GM23338 (cell line): Measurements from ENCODE around the gene ARHGAP9. TPM values are rescaled to one million over a fixed set of nuclear protein-coding genes. Genes with fewer than 3 reads are reported as not detected.
A peak's percentile ranks its signal among the peaks of the same experiment; 100 is the strongest.

Experiments used
- ATAC-seq: fragments of 200-7000 bp; cut with Tn5 transposase; 3 replicates; pipeline ENCODE4 v1.9.1; 2020
- DNase-seq: peaks from one replicate; pipeline ENCODE4 v3.0.0-alpha.2; 2015; ENCODE audit warnings: low spot score
- H2AFZ ChIP-seq: fragments of 200-600 bp; sonication (generic); 2 replicates; pipeline ENCODE4 v1.8.0; 2016; ENCODE audit warnings: antibody characterized with exemption, mild to moderate bottlenecking, moderate library complexity
- H3F3A ChIP-seq: fragments of 200-600 bp; sonication (generic); replicated peaks from 2 replicates; pipeline ENCODE4 v1.8.0; 2017; ENCODE audit warnings: antibody characterized with exemption, mixed run types, low read depth
- H3K27ac ChIP-seq: fragments of 200-600 bp; sonication (generic); 2 replicates; pipeline ENCODE4 v1.6.1; 2016; ENCODE audit warnings: low read depth
- H3K27me3 ChIP-seq: fragments of 200-600 bp; sonication (generic); 2 replicates; pipeline ENCODE4 v1.8.0; 2016; ENCODE audit warnings: mild to moderate bottlenecking, mixed run types, moderate library complexity; ENCODE audit not compliant: insufficient read depth
- H3K36me3 ChIP-seq: fragments of 200-600 bp; sonication (generic); 2 replicates; pipeline ENCODE4 v1.8.0; 2016; ENCODE audit warnings: mild to moderate bottlenecking; ENCODE audit not compliant: insufficient read depth
- H3K4me1 ChIP-seq: fragments of 200-600 bp; sonication (generic); 2 replicates; pipeline ENCODE4 v1.8.0; 2016; ENCODE audit warnings: mild to moderate bottlenecking, moderate library complexity; ENCODE audit not compliant: insufficient read depth
- H3K4me2 ChIP-seq: fragments of 200-600 bp; sonication (generic); 2 replicates; pipeline ENCODE4 v1.7.1; 2017; ENCODE audit warnings: mixed run types
- H3K4me3 ChIP-seq: fragments of 200-600 bp; sonication (generic); 2 replicates; pipeline ENCODE4 v1.6.1; 2016; ENCODE audit warnings: mixed run types
- H3K79me2 ChIP-seq: fragments of 200-600 bp; sonication (generic); replicated peaks from 2 replicates; pipeline ENCODE4 v1.8.0; 2017; ENCODE audit warnings: mild to moderate bottlenecking; ENCODE audit not compliant: insufficient read depth
- H3K9me2 ChIP-seq: fragments of 200-600 bp; sonication (generic); 2 replicates; pipeline ENCODE4 v1.8.0; 2017; ENCODE audit not compliant: insufficient read depth
- H4K20me1 ChIP-seq: fragments of 200-600 bp; sonication (generic); replicated peaks from 2 replicates; pipeline ENCODE4 v1.8.0; 2017; ENCODE audit warnings: mild to moderate bottlenecking; ENCODE audit not compliant: insufficient read depth
- H3K27ac Mint-ChIP-seq: 2 replicates; pipeline ENCODE4 v1.8.0; 2020; ENCODE audit warnings: inconsistent platforms, mild to moderate bottlenecking, moderate library complexity, mixed read lengths
- H3K27me3 Mint-ChIP-seq: 3 replicates; pipeline ENCODE4 v1.8.0; 2022; ENCODE audit warnings: low read depth, mild to moderate bottlenecking, moderate library complexity, mixed read lengths, inconsistent platforms; ENCODE audit not compliant: insufficient read depth, poor library complexity
- H3K36me3 Mint-ChIP-seq: 3 replicates; pipeline ENCODE4 v1.8.0; 2021; ENCODE audit warnings: low read depth, mild to moderate bottlenecking, inconsistent platforms, moderate library complexity, mixed read lengths
- H3K4me1 Mint-ChIP-seq: 3 replicates; pipeline ENCODE4 v1.8.0; 2020; ENCODE audit warnings: mild to moderate bottlenecking, inconsistent platforms, mixed read lengths
- H3K4me3 Mint-ChIP-seq: 3 replicates; pipeline ENCODE4 v1.8.0; 2021; ENCODE audit warnings: moderate library complexity, mild to moderate bottlenecking, inconsistent platforms, mixed read lengths
- H3K9me3 Mint-ChIP-seq: 3 replicates; pipeline ENCODE4 v1.8.0; 2020; ENCODE audit warnings: moderate library complexity, mild to moderate bottlenecking, inconsistent platforms, mixed read lengths
- CTCF ChIP-seq, 2 experiments: fragments of 200-600 bp in 1 of 2; sonication (generic) in 1 of 2; conservative IDR thresholded peaks; 2 replicates each; pipeline versions ENCODE4 v1.5.1 to v1.6.1; 2016 to 2017; ENCODE audit warnings: antibody characterized with exemption in 2 of 2, low read depth in 2 of 2, mild to moderate bottlenecking in 2 of 2, moderate library complexity in 1 of 2
- ETS1 ChIP-seq: IDR thresholded peaks from 2 replicates; pipeline ENCODE4 v1.6.1; 2016; ENCODE audit warnings: antibody characterized with exemption
- EZH2 ChIP-seq: fragments of 200-600 bp; sonication (generic); IDR thresholded peaks from one replicate; pipeline ENCODE4 v1.8.0; 2017; ENCODE audit warnings: antibody characterized with exemption, mild to moderate bottlenecking, low read depth; ENCODE audit not compliant: unreplicated experiment
- JUNB ChIP-seq: IDR thresholded peaks from one replicate; pipeline ENCODE4 v1.6.1; 2016; ENCODE audit warnings: antibody characterized with exemption; ENCODE audit not compliant: unreplicated experiment
- STAT1 ChIP-seq: IDR thresholded peaks from one replicate; pipeline ENCODE4 v1.6.1; 2016; ENCODE audit warnings: antibody characterized with exemption; ENCODE audit not compliant: unreplicated experiment
- ZNF114 ChIP-seq: fragments of 250-450 bp; sonication (Bioruptor Pico); IDR thresholded peaks from 2 replicates; pipeline ENCODE4 v1.5.0; 2020; ENCODE audit warnings: mild to moderate bottlenecking, moderate library complexity
- polyA plus RNA-seq: library from polyadenylated mRNA; unstranded; fragments of >200 nt; fragmentation: Nextera tagmentation; extraction: Ambion mirVana; gene quantifications from 2 replicates; pipeline ENCODE4 v1.2.1, GENCODE V29; 2016
- total RNA-seq: library from RNA; depleted of rRNA; stranded (reverse); fragments of >200 nt; shearing (Covaris generic); gene quantifications from 2 replicates; pipeline ENCODE4 v1.2.3, GENCODE V29; 2014

The ARHGAP9 gene
- total and polyA plus RNA-seq, 2 experiments from 2014 or later: 4.5 to 7.1 TPM

- peak; percentile 68 for ATAC-seq
- Histone ChIP-seq H3K4me2 (peak overlapping the region; percentile 98), H3F3A (peaks cover 9% of the 10 kb centered on the region), H3K9me2 (no peaks in the 10 kb centered on the region), H3K27me3 (peaks cover 57% of the 10 kb centered on the region), H2AFZ (peak overlapping the region; percentile 98), H4K20me1 (no peaks in the 10 kb centered on the region), H3K4me1 (peaks cover 38% of the 10 kb centered on the region), H3K36me3 (no peaks in the 10 kb centered on the region), H3K4me3 (peak overlapping the region; percentile 82), H3K79me2 (no peaks in the 10 kb centered on the region), H3K27ac (no peak overlapping the region)
- Mint-ChIP-seq H3K36me3 (peaks cover 8% of the 10 kb centered on the region; the same call in 1 of the 3 replicates), H3K9me3 (no peaks in the 10 kb centered on the region; the same call in 2 of the 3 replicates), H3K27ac (no peak overlapping the region), H3K27me3 (peaks cover 61% of the 10 kb centered on the region), H3K4me1 (peaks cover 44% of the 10 kb centered on the region), H3K4me3 (peak overlapping the region; percentile 75)
- DNase-seq: peak; percentile 79
- TF ChIP-seq CTCF (conservative IDR thresholded peaks at IDR 0.05; ENCODE audit: low read depth in 2 of 2): peak; percentile 81 to 89
- no peak for TF ChIP-seq ETS1
- TF ChIP-seq EZH2: no peak
- no peak for TF ChIP-seq ZNF114 (CRISPR knock-in tag)
- TF ChIP-seq JUNB: no peak
- no peak for TF ChIP-seq STAT1
Measured at GRCh38 chr12:57476162-57476992, 3.3 kb downstream of the ARHGAP9 start.

GRCh38 chr12:57475271-57476161 lies 4.2 kb downstream of the ARHGAP9 start:
- Histone ChIP-seq H3K79me2 (no peaks in the 10 kb centered on the region), H3K9me2 (no peaks in the 10 kb centered on the region), H2AFZ (peak overlapping the region; percentile 98), H3K4me3 (peak overlapping the region; percentile 82), H3K27me3 (peaks cover 57% of the 10 kb centered on the region), H3K36me3 (no peaks in the 10 kb centered on the region), H3K4me2 (peak overlapping the region; percentile 98), H3F3A (peaks cover 9% of the 10 kb centered on the region), H3K27ac (no peak overlapping the region), H4K20me1 (no peaks in the 10 kb centered on the region), H3K4me1 (peaks cover 30% of the 10 kb centered on the region)
- Mint-ChIP-seq H3K4me3 (peak overlapping the region; percentile 75), H3K27ac (no peak overlapping the region), H3K4me1 (peaks cover 39% of the 10 kb centered on the region), H3K9me3 (no peaks in the 10 kb centered on the region; the same call in 2 of the 3 replicates), H3K27me3 (peaks cover 61% of the 10 kb centered on the region), H3K36me3 (peaks cover 8% of the 10 kb centered on the region; the same call in 1 of the 3 replicates)
- peak; percentile 69 for DNase-seq
- ATAC-seq: peak; percentile 64
- TF ChIP-seq STAT1: no peak
- peak; percentile 81 for TF ChIP-seq EZH2
